ENCODE results near the gene PTCRA.

The PTCRA gene

GRCh38 chr6:42969431-42969830 lies 53.6 kb downstream of the PTCRA start:
- in situ Hi-C loops (cut with MboI; ENCODE audit: low sequenced_read_pairs) = no loop called here

DNA sequence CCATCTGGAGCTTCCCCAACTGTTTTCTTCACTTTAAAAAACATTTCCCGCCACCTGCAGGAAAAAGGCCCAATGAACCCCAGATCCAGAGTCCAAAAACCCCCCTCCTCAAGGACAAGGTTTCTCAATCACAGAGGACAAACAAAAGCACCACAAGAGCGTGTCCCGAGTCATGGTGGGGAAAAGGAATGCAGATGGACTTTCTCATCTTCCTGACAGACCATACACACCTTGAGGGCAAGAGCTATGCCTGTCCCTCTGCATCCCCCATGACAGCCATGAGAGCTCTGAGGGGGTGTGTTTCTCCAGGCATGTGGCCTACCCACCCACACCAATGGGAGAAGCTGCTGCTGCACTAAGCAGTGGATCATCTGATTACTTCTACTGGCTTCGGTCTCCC lies 54.1 kb downstream of the PTCRA start:
- in situ Hi-C loops (cut with MboI; ENCODE audit: low sequenced_read_pairs) = no loop called here

DNA sequence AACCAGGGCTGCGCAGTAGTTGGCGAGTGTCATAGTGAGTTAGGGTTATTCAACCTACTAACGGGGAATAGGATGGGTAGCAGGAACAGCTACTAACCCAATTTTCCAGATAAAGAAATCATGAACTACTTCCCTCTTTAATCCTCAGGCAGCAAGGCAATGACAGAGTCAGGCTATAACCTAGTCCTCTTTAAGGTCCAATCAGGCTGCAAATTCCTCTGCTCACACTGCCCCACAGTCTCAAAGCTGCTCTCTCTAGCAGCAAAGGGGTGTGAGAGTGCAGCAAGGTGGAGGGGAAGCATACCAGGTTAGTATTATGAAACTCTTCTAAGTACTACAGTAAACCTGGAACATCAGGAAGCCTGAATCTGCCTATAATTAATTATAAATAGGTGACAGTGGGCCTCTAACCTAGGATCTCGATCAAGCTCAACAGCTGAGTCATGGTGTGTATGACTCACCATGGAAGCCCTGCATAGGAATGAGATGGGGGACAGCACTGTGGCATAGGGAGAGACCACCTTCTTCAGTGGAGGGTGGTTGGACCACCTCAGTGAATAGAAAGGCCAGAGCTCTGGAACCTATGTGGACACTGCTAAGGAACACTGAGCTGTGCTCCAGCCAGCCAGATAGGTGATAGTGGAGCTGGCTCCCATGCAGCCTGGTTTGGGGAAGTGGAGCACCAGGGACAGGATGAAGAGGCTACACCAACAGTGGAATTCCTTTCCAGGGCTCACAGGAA lies 55.2 kb downstream of the PTCRA start:
- in situ Hi-C loops (cut with MboI; ENCODE audit: low sequenced_read_pairs) = no loop called here

- in situ Hi-C loops (cut with MboI; ENCODE audit: low sequenced_read_pairs) = no loop called here
Observed at GRCh38 chr6:42971746-42972327, 56.0 kb downstream of the PTCRA start.

GRCh38 chr6:42973926-42974325 lies 58.1 kb downstream of the PTCRA start:
- in situ Hi-C loops (cut with MboI; ENCODE audit: low sequenced_read_pairs) = no loop called here

DNA sequence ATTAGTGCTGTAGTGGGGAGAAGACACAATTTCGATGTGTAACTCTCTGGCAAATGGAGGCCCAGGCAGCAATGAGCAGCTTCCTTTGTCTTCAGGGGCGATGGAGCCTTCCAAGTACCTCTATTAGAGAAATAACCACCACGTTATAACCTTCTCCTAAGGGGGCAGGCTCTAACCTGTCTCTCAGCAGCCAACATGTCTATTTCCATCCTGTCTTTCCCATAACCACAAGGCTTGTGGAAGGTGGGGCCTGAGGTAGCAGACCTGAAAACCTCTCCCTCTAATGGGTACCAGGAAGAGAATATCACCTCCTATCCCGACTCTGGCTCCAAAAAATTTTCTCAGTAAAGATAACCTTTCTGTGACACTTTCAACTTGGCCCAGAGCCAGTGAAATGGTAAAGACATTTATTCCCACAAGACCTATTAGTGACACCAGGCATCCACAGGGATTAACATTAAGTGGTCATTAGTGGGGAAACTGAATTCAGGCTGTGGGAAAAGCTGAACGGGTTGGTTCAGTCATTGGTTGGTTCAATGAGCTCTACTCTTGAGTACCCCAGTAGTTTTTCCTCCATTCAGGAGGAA lies 59.2 kb downstream of the PTCRA start:
- in situ Hi-C loops (cut with MboI; ENCODE audit: low sequenced_read_pairs) = no loop called here
